Activated T-helper 2 cell treated with anti-CD3 and anti-CD28 coated beads, Interferon-gamma antibody, Interleukin-2, Interleukin-4, amounts not matched to agents 10 μg/mL and 5 μg/mL and 100 μg/mL, durations not matched to agents 14 hours and 24 hours and 36 hours (primary cell): ENCODE measurements around the gene COX10. TPM values are rescaled to one million over a fixed set of nuclear protein-coding genes. Genes with fewer than 3 reads are reported as not detected.

Experiments used
- DNase-seq: peaks from one replicate; pipeline ENCODE4 v3.0.0; 2021; ENCODE audit warnings: low spot score
- H3K27ac Mint-ChIP-seq: one replicate; pipeline ENCODE4 v1.8.0; 2021; ENCODE audit warnings: mixed read lengths
- H3K27me3 Mint-ChIP-seq: one replicate; pipeline ENCODE4 v1.8.0; 2021; ENCODE audit warnings: low read depth, mixed read lengths
- H3K36me3 Mint-ChIP-seq: one replicate; pipeline ENCODE4 v1.8.0; 2021; ENCODE audit warnings: low read depth, mixed read lengths
- H3K4me1 Mint-ChIP-seq: one replicate; pipeline ENCODE4 v1.8.0; 2021; ENCODE audit warnings: low read depth, mixed read lengths
- H3K4me3 Mint-ChIP-seq: one replicate; pipeline ENCODE4 v1.8.0; 2021; ENCODE audit warnings: low read depth, mild to moderate bottlenecking, moderate library complexity, mixed read lengths
- H3K9me3 Mint-ChIP-seq: one replicate; pipeline ENCODE4 v1.8.0; 2021; ENCODE audit warnings: mixed read lengths
- intact Hi-C: fragments of 100-400 bp; cut with micrococcal nuclease; formaldehyde crosslinking; loops from one replicate; pipeline ENCODE4 v1.15.1; 2023
- total RNA-seq: library from RNA; stranded (reverse); gene quantifications from 2 replicates; pipeline ENCODE4 v1.2.3, GENCODE V29; 2022

Gene COX10
- total RNA-seq, 1 donor from 2014 or later = 24.9 TPM

GRCh38 chr17:14082848-14083247, 13.5 kb downstream of the COX10 start:
- Mint-ChIP-seq H3K27ac (no peak overlapping the region), H3K36me3 (peaks cover 55% of the 10 kb centered on the region), H3K4me3 (no peak overlapping the region), H3K9me3 (no peaks in the 10 kb centered on the region), H3K27me3 (no peaks in the 10 kb centered on the region), H3K4me1 (peaks cover 36% of the 10 kb centered on the region)
- no peak for DNase-seq
- intact Hi-C loops = no loop called here

DNA sequence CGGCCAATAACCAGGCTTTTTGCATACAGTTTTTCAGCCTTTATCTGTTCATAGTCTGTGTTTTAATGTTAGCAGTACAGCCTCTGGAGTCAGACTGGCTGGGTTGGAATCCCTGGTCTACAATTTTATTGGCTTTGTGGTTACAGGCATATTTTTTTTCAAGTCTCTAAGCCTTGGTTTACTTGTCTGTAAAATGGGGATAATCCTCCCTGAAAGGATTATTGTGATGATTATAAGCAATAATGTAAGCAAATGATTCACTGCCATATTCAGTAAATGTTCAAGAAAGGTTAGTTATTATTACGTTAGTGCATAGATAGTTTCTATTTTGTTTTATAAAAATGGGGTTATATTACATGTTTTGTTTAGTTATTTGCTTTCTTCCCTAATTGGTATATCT, 15.7 kb downstream of the COX10 start:
- intact Hi-C loops = no loop called here
- H3K4me3 Mint-ChIP-seq = no peak overlapping the region
- no peak for DNase-seq
- H3K4me1 Mint-ChIP-seq = peaks cover 42% of the 10 kb centered on the region
- H3K27ac Mint-ChIP-seq = no peak overlapping the region
- H3K36me3 Mint-ChIP-seq = peaks cover 59% of the 10 kb centered on the region
- H3K27me3 Mint-ChIP-seq = no peaks in the 10 kb centered on the region
- no peaks in the 10 kb centered on the region for H3K9me3 Mint-ChIP-seq

GRCh38 chr17:14086189-14086588, 16.9 kb downstream of the COX10 start:
- H3K27me3 Mint-ChIP-seq = no peaks in the 10 kb centered on the region
- no peak overlapping the region for H3K27ac Mint-ChIP-seq
- H3K9me3 Mint-ChIP-seq = no peaks in the 10 kb centered on the region
- H3K36me3 Mint-ChIP-seq = peaks cover 52% of the 10 kb centered on the region
- intact Hi-C loops = no loop called here
- H3K4me3 Mint-ChIP-seq = no peak overlapping the region
- H3K4me1 Mint-ChIP-seq = peaks cover 43% of the 10 kb centered on the region
- no peak for DNase-seq

- Mint-ChIP-seq H3K27ac (no peak overlapping the region), H3K36me3 (peaks cover 37% of the 10 kb centered on the region), H3K9me3 (no peaks in the 10 kb centered on the region), H3K4me3 (no peak overlapping the region), H3K4me1 (peaks cover 58% of the 10 kb centered on the region), H3K27me3 (no peaks in the 10 kb centered on the region)
- intact Hi-C loops = no loop called here
- DNase-seq = no peak
These were observed 19.9 kb downstream of the COX10 start for GRCh38 chr17:14089179-14089578.

DNA sequence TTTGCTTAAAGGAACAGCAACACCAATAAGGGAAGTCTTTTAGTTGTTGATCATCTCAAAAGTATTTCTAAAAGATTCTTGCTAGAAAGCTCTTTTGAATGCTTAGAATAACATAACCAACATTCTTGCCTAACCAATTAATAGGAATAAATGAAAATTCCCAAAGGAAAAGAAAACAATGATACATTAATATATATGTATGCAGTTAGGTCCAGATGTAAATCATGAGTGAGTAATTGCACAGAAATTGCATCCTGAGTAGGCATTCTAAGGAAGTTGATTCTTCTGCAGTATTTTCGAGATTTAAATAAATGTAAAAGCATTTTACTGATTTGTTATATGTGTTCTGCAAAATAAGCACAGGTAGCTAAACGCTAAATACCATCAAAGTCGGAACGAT, 22.1 kb downstream of the COX10 start:
- Mint-ChIP-seq H3K27ac (no peak overlapping the region), H3K36me3 (peaks cover 48% of the 10 kb centered on the region), H3K4me1 (peaks cover 65% of the 10 kb centered on the region), H3K27me3 (no peaks in the 10 kb centered on the region), H3K4me3 (no peak overlapping the region), H3K9me3 (no peaks in the 10 kb centered on the region)
- no peak for DNase-seq
- intact Hi-C loops = no loop called here

DNA sequence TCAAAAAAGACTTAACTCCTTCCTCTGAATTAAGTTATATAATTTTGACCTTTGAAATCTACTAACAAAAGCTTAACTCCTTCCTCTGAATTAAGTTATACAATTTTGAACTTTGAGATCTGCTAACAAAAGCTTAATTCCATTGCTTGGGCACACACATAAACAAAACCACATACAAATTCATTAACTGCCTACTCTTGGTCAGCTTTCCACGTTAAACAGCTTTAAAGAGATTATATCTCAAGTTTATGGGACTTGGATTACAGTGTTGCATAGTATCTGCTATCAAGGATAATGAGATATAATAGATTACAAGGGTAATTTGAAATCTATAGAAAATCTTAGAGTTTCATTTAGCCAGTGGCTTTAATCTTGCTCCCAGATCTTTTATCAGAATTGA, 23.5 kb downstream of the COX10 start:
- H3K27ac Mint-ChIP-seq = peak overlapping the region; percentile 15
- H3K36me3 Mint-ChIP-seq = peaks cover 42% of the 10 kb centered on the region
- no peak for DNase-seq
- no peaks in the 10 kb centered on the region for H3K27me3 Mint-ChIP-seq
- H3K9me3 Mint-ChIP-seq = no peaks in the 10 kb centered on the region
- intact Hi-C loops = no loop called here
- H3K4me1 Mint-ChIP-seq = peaks cover 62% of the 10 kb centered on the region
- H3K4me3 Mint-ChIP-seq = no peak overlapping the region

- no peaks in the 10 kb centered on the region for H3K27me3 Mint-ChIP-seq
- H3K27ac Mint-ChIP-seq = no peak overlapping the region
- DNase-seq = no peak
- H3K9me3 Mint-ChIP-seq = no peaks in the 10 kb centered on the region
- peaks cover 23% of the 10 kb centered on the region for H3K36me3 Mint-ChIP-seq
- no peak overlapping the region for H3K4me3 Mint-ChIP-seq
- H3K4me1 Mint-ChIP-seq = peaks cover 42% of the 10 kb centered on the region
- intact Hi-C loops = no loop called here
These were observed 25.6 kb downstream of the COX10 start for GRCh38 chr17:14094676-14095601.

GRCh38 chr17:14095631-14096030, 26.3 kb downstream of the COX10 start:
- Mint-ChIP-seq H3K4me3 (no peak overlapping the region), H3K4me1 (peaks cover 38% of the 10 kb centered on the region), H3K9me3 (no peaks in the 10 kb centered on the region), H3K27me3 (no peaks in the 10 kb centered on the region), H3K36me3 (peaks cover 20% of the 10 kb centered on the region), H3K27ac (no peak overlapping the region)
- DNase-seq = no peak
- intact Hi-C loops = no loop called here

GRCh38 chr17:14098246-14098645, 28.9 kb downstream of the COX10 start:
- intact Hi-C loops = no loop called here
- H3K9me3 Mint-ChIP-seq = no peaks in the 10 kb centered on the region
- no peak overlapping the region for H3K4me3 Mint-ChIP-seq
- no peak overlapping the region for H3K27ac Mint-ChIP-seq
- no peaks in the 10 kb centered on the region for H3K27me3 Mint-ChIP-seq
- no peak for DNase-seq
- H3K4me1 Mint-ChIP-seq = peaks cover 17% of the 10 kb centered on the region
- peaks cover 37% of the 10 kb centered on the region for H3K36me3 Mint-ChIP-seq

GRCh38 chr17:14101976-14102375, 32.7 kb downstream of the COX10 start:
- no peaks in the 10 kb centered on the region for H3K9me3 Mint-ChIP-seq
- H3K36me3 Mint-ChIP-seq = peaks cover 30% of the 10 kb centered on the region
- no peak overlapping the region for H3K27ac Mint-ChIP-seq
- peaks cover 9% of the 10 kb centered on the region for H3K4me1 Mint-ChIP-seq
- DNase-seq = no peak
- no peak overlapping the region for H3K4me3 Mint-ChIP-seq
- intact Hi-C loops = no loop called here
- H3K27me3 Mint-ChIP-seq = no peaks in the 10 kb centered on the region

DNA sequence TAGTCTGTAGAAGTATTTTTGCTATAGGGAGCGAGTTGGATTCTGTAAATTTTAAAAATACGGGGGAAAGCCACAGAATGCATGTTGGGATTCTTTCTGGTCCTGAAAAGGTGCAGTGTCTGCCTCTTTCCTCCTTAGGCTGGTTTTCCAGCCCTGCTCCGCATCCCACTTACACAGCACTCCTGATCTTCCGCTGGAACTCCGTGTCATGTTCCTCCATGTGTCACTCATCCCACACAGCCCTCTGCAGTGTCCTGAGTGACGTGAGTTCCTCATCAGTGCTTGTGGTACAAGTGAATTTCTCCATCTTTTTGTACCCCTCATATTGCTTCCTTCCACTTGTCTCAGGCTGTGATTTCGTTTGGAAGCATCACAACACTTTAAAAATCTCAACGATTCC, 34.5 kb downstream of the COX10 start:
- no peaks in the 10 kb centered on the region for H3K27me3 Mint-ChIP-seq
- H3K36me3 Mint-ChIP-seq = peaks cover 39% of the 10 kb centered on the region
- no peak overlapping the region for H3K4me3 Mint-ChIP-seq
- peaks cover 22% of the 10 kb centered on the region for H3K4me1 Mint-ChIP-seq
- intact Hi-C loops = no loop called here
- DNase-seq = no peak
- H3K9me3 Mint-ChIP-seq = no peaks in the 10 kb centered on the region
- no peak overlapping the region for H3K27ac Mint-ChIP-seq

- Mint-ChIP-seq H3K36me3 (peaks cover 45% of the 10 kb centered on the region), H3K4me3 (no peak overlapping the region), H3K27ac (no peak overlapping the region), H3K4me1 (peaks cover 22% of the 10 kb centered on the region), H3K9me3 (no peaks in the 10 kb centered on the region), H3K27me3 (no peaks in the 10 kb centered on the region)
- DNase-seq = no peak
- intact Hi-C loops = no loop called here
These were observed 35.4 kb downstream of the COX10 start for GRCh38 chr17:14104734-14105133.

DNA sequence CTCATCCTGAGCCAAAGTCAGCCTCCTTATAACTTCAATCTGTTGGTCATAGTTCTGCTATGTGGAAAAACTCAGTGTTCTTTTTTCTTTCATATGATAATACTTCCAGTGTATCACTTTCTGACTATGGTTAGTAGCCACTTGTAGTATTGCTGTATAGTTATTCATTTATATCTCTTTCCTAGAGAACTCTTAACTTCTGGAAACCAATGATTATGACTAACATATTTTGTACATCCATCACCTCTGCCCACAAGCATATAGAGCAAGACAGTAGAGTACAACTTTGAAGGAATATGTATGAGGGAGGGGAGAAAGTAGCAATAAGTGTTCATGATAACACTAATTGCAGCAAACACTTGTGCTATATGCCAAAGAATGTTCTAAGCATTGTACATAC, 38.6 kb downstream of the COX10 start:
- peak overlapping the region; percentile 35 for H3K27ac Mint-ChIP-seq
- H3K4me1 Mint-ChIP-seq = peaks cover 40% of the 10 kb centered on the region
- intact Hi-C loops = no loop called here
- peaks cover 46% of the 10 kb centered on the region for H3K36me3 Mint-ChIP-seq
- no peaks in the 10 kb centered on the region for H3K27me3 Mint-ChIP-seq
- no peak overlapping the region for H3K4me3 Mint-ChIP-seq
- DNase-seq = no peak
- H3K9me3 Mint-ChIP-seq = no peaks in the 10 kb centered on the region
